Pulmonary artery endothelial cell (primary cell): ENCODE data around the gene UBE2Q1. TPM values are rescaled to one million over a fixed set of nuclear protein-coding genes. Genes with fewer than 3 reads are reported as not detected.
"Not testable (repeated sequence)": the region's sequence is repeated elsewhere in the genome, so short reads cannot be mapped to it uniquely, and the experiment has no call there.

Experiments
- DNase-seq: peaks from one replicate; pipeline ENCODE4 v3.0.0-alpha.2; 2011; ENCODE audit warnings: low read depth, low spot score
- total RNA-seq: library from RNA; depleted of rRNA; stranded (reverse); fragments of >200 nt; gene quantifications from 2 replicates; pipeline ENCODE4 v1.2.3, GENCODE V29; 2014

The UBE2Q1 gene
- total RNA-seq, 1 donor from 2014 or later, result 34.9 TPM

DNA sequence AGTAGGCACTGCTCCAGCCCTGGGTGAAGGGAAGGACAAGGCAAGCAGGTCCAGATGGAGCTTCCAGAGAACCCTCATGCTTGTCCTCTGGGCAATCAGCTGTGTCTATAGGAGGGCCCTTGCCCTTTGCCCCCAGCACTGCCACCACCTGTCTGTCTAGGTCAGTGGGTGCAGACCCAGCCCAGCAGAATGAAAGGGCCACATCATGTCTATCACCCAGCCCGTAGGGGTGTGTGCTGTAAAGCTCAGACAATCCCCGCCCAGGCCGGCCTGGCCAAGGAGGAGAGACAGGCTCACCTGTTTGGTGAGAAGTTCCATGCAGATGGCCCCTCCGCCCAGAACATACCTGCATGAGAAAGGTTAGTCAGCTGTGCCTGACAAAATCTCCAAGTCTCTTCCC lies 7.0 kb downstream of the UBE2Q1 start:
- DNase-seq, result no peak

DNA sequence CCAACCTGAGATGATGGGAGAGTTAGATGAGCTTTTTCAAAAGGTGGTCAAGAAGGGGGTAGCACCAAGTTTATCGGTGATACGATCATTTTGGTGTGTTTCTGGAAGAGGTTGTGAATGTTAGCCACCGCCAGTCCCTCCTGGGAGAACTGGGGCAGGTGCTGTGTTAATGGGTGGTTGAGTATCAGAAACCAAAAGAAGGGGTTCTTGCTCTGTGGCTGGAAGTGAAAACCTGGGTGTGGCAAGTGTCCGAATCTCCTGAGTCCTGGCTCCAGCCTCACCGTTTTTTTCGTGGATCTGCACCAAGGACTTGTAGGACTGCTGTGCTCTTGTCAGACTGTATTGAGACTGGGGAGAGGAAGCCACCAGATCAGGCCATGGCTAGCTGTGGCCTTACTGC lies 7.8 kb downstream of the UBE2Q1 start:
- DNase-seq, result no peak

DNA sequence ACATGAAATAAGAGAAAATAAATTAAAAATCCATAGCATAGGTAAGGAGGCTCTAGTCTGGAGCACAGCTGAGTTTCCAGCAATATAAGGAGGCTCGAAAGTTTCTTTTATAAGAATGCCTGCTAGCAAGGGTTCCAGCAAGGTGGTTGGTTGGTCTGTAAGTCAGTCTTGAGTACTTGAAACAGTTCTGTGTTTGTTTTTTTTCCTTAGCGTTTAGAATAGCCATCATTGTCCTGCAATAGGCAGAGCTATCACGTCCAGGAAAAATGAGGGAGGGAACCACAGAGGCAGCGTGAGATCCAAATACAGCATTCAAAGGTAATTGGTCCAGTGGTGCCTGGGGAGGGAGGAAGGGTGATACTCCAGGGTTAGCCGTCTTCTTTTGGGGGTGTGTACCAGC lies 8.4 kb downstream of the UBE2Q1 start:
- DNase-seq, result no peak

DNA sequence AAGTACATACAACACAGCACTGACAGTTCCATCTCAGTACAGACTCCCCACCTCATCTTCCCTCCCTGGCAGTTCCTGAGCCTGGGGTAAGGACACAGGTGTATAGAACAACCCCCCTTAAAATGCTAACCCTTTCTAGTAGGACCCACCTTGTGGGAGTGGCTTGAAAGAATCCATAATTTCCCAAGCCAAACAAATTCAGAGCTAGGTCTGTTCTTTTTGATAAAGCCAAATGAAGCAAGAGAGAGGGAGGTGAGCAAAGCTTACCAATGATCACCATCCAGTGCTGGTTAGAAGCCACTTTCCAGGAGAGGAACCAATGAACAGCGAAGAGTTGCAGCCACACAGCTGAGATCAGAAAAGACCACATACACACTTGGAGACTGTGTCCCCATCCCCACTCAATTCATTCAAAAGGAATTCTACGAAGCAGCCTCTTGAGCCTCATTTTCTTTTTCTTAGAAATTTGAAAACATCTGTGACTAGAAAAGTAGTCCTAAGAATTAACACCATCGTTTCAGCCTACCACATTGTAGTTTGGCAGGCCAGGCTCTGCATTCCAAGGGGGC lies 9.2 kb downstream of the UBE2Q1 start:
- DNase-seq, result no peak

DNA sequence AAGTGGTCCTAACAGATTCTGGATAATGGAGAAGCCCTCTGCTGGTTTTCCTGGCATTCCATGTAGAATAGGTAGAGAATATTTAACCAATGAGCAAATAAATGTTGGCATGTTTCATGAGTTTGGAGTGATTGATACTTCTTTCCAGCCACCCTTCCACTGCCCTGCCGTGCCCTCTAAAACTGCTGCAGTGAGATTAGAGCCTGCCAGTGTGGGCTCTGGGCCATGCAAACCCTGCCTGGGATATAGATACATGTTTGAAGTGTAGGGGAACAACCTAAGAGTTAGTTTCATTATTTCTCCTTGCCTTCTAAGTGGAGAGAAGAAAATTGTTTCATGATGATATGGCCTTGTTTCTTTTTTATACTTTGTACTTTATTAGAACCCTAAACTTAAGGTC lies 10.4 kb downstream of the UBE2Q1 start:
- DNase-seq, result no peak

DNA sequence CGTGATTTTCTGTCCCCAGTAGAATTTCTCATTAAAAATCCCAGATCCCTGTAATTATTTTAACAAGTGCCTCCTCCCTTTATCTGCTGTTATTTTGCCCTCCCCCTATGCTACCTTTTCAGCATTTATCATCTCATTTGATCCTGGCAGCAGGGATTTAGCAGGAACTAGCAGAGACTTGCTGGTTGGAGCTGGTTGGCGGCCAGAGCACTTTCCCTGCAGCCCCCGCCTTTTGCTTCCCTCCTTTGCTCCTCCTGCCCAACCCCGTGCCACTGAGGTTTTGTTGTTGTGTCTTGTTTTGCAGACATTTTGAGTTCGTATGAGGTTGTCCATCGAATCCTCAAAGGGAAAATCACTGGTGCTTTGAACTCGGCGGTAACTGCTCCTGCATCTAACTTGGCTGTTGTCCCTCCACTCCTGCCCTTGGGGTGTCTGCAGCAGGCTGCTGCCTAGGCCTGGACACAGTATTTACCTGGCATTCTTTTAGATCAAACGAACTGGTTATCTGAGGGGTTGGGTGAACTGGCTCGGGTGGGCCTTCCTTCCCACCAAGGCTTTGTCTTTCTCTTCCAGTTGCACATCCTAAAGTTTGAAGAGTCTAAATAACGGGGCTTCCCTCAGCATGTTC lies 11.2 kb downstream of the UBE2Q1 start:
- no peak for DNase-seq

DNA sequence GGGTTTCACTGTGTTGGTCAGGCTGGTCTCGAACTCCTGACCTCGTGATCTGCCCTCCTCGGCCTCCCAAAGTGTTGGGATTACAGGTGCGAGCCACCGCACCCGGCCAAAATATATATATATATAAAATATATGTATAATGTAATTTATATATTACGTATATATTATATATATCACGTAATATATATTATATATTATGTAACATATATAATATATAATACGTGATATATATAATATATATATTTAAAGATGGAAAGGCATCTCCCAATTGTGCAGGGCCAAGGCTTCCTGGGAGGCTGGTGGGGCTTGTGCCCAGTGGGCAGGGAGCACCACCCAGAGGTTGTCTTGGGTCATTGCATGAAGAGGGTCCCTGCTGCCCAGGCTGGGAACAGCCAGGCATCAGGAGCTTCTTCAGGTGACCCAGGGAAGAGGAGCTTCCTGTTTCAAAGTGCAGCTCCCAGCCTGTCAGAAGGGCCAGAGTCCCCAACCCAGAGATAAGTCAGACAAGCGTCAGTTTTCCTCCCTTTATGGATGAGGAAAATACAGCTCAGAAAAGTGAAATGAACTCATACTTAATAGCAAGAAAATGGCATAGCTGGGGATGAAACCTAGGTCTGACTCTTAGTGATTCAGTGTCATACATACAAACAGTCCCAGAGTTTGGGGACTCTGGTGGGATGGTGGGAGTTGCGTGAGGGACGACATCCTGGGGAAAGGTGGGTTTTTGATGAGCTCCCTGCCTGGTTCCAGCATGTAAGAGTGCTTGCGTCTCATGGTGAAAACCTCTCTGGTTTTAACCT lies 12.0 kb downstream of the UBE2Q1 start:
- DNase-seq, result no peak

DNA sequence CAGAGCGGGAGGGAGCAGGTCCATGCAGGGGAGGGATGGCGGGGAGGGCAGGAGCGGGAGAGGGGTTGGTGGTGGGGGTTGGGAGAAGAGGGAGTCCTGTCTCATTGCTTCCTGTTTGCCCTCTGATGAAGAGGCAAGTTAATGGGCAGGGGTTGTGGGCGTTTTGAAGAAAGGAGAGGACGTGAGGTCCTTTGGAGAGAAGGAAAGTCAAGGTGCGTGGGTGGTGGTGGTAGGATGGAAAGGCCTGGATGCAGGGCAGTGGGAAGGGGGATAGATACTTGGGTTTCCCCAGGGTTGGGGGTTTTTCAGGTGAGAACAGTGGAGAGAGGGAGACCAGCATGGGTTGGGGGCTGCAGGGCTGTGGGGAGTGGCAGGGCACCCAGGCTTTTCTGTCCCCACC lies 17.2 kb downstream of the UBE2Q1 start:
- DNase-seq, result no peak

DNA sequence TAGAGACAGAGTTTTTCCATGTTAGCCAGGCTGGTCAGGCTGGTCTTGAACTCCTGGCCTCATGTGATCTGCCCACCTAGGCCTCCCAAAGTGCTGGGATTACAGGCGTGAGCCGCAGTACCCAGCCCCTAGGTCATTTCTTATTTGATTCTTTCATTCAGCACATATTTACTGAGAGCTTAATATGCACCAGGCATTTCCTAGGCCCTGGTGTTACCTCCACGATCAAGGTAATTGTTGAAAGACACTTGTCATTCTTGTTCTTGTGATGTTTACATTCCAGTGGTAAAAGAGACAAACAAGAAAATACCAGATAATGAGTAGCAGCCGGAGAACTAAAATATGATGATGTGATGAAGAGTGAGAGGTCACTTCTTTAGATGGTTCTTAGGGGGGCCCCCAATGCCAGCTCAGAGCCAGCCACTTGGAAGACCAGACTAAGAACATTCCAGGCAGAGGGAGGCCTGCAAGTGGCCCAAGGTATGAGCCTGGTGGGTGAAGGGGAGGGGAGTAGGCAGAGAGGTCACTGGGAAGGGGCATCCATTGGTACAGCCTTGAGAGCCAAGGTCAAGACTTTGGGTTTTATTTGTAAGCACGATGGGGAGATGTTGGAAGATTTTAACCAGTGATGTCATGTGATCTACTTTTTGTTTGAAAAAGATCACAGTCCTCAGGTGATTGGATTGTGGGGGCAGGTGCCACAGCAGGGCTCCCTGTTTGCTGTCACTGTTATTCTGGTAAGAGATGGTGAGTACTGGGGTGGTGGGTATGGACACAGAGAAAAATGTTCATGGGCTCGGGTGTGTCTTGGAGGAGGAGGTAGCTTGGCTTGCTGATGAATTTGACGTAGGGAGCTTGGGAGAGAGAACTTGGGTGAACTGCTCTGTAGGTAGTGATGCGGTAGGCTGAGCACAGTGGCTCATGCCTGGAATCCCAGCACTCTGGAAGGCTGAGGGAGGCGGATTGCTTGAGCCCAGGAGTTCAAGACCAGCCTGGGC lies 18.7 kb downstream of the UBE2Q1 start:
- no peak for DNase-seq

DNA sequence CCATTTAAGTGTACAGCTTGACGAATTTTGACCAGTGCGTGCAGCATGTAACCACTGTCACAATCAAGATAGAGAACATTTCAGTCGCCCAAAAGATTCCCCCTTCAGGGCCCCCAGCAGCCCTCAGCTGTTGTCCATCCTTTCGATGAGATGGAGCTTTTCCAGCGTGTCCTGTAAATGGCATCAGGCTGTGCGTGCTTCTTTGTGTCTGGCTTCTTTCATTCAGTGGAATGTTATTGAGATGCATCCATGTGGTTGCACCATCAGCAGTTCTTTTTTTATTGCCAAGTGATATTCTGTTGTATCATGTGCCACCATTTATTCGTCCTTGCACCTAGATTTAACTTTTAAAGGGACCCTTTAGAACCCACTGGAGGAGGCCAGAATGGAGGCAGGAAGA lies 21.9 kb downstream of the UBE2Q1 start:
- DNase-seq, result no peak

DNA sequence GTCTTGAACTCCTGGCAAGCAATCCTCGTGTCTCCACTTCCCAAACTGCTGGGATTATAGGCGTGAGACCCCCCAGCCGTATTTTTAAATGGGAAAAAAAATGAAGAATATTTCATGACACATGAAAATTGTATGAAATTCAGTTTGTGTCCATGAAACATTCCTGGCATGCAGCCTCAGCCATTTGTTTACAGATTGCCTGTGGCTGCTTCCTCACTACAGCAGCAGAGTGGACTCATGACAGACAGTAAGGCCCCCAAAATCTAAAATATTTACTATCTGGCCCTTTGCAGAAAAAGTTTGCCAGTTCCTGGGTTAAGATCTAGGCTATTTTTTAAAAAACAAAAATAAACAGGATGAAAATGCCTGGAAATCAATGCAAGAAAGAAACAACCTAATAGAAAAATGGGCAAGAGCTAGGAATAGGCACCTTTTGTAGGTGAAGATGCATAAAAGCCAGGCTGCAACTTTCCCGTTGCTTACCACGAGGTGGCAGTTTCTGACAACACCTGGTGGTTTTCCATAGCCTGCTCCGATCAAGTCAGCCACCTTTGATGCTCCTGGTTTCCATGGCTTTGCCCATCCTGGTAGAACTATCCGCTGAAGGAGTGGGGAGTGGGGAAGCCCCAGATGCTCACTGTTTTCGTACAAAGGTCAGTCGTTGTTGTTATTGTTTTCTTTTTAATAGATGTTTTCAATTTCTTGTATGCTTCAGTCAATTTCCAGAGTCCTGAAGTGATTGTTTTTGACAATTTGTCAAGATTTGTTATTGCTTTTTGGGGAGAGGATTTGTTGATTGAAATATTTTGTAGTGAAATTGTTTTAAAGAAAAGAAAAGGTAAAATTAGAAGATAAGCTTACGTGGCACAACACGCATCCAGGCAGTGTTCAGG lies 24.3 kb downstream of the UBE2Q1 start:
- DNase-seq, result no peak

DNA sequence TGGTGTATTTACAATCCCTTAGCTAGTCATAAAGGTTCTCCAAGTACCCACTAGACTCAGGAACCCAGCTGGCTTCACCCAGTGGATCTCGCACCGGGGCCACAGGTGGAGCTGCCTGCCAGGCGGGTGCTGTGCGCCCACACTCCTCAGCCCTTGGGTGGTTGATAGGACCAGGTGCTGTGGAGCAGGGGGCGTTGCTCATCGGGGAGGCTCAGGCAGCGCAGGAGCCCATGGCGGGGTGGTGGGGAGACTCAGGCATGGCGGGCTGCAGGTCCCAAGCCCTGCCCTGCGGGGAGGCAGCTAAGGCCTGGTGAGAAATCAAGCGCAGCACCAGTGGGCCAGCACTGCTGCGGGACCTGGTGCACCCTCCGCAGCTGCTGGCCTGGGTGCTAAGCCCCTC lies 26.5 kb downstream of the UBE2Q1 start:
- DNase-seq, result not testable (repeated sequence)

DNA sequence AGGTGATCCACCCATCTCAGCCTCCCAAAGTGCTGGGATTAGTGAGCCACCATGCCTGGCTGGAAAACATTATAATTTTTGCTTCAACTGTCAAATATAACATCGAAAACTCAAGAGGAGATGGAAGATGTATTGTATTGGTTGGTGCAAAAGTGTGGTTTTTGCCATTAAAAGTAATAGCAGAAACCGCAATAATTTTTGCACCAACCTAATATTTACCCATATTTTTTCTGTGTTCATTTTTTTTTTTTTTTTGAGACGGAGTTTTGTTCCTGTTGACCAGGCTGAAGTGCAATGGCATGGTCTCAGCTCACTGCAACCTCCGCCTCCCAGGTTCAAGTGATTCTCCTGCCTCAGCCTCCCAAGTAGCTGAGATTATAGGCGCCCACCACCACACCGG lies 29.2 kb downstream of the UBE2Q1 start:
- no peak for DNase-seq

DNA sequence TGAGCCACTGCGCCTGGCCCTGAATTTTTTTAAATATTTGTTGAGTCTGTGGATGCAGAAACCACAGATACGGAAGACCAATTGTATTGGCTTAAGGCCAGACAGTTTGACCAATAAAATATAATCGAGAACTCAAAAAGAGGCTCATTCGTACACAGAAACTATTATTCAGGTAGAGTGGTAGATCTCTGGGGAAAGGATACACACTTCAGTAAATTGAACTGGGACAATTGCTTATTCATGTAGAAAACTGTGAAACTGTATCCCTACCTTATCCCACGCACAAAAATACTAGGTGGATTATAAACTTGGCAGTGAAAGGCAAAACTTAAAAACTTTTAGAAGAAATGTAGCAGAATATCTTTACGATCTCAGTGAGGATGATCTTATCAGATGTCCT lies 31.3 kb downstream of the UBE2Q1 start:
- DNase-seq, result no peak

DNA sequence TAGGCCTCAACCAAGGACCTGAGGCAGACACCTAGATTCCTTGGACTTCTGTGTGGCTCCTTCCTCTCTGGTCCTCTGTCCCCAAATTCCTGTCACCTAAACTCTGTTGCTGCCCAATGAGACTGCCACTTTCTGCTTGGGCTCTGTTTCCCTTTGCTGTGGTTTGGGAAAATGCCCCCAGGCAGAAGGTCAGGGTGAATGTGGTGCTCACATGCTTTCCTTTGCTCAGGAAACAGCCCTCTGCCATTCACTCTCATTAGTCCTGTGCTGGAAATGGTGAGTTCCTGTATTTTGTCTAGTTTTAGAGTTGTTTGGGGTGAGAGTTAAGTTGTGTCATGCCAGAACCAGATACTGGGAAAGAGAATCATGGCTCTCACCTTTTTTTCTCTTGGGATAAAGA lies 33.6 kb downstream of the UBE2Q1 start:
- DNase-seq, result no peak

DNA sequence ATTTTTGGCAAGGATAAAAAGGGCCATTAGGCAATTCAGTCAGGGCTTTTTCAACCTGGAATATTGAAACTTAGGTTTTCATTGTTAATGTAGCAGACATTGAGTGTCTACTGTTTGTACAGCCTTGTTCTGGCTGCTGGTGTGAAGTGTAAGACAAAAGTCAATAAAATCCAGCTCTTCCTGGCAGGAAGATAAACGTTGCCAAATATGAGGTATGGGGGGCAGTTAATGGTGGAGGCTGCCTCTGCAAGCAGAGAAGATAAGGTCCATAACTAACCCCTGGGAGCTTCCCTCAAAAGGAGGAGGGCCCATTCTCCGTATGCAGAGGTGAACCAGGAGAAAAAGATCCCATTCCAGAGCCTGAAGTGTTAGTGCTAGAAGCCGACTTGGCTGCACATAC lies 36.8 kb downstream of the UBE2Q1 start:
- DNase-seq, result no peak

DNA sequence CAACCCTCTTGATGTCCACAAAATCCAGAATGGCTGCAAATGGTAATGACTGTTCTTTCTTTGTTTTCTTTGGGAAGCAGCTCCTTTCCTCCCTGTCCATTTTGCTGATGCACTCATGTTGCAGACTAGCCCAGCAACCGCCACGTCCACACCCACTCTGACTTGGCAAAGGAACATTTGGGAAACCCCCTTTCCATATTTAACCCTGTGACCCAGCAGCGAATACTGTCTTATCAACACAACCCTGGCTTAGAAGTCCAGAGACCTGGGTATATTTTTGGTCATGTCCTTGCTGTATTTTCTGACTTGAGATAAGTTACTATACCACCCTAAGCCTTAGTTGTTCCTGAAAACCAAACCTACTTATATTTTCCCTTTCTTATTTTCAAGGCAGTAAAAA lies 38.1 kb downstream of the UBE2Q1 start:
- DNase-seq, result no peak

DNA sequence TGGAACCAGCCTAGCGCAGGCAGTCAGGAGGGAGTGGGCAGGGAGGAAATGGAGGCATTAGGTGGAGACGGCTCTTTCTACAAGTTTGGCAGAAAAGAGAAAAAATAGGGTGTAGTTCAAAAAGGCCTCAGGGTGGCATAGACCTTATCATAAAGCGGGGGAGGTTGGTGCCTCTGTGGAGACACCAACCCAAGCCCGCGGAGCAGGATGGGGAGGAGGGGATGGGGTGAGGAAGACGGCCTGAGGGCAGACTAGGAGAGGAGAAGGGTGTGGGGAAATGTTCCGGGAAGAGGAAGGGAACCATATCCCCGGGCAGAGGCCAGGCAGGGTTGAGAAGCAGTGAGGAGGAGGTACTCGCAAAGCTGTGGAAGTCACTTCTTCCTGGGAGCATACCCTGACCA lies 38.9 kb downstream of the UBE2Q1 start:
- DNase-seq, result no peak

DNA sequence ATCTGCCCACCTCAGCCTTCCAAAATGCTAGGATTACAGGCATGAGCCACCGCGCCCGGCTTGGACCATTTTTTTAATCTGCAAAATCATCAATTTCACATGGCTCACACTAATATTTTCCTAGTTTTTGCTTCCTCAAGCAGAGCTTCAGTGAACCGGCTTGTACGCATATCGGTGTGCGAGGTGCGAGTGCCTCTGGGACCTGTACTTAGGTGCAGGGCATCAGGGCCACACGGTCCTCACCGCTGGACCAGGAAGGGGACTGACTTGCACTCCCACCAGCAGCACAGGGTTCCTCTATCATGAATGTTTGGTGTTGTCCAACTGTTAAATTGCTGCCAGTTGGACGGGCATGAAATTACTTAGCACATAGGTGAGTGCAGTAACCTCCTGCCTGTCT lies 40.8 kb downstream of the UBE2Q1 start:
- no peak for DNase-seq

DNA sequence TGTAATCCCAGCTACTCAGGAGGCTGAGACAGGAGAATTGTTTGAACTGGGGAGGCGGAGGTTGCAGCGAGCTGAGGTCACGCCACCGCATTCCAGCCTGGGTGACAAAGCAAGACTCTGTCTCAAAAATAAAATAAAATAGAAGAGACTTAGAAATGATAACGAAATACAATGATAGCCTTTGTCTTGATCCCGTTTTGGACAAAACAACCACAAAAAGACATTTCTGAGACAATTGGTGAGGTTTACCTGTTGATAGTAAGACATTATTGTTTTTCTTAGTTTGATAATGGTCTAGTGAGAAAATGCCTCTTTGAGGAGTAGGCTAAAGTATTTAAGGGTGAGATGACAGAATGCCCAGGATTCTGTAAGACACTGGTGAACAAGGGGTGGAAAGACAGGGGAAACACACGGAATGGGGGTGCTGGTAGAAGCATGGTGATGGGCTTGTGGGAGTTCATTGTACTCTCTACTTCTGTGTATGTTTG lies 44.4 kb downstream of the UBE2Q1 start:
- no peak for DNase-seq

DNA sequence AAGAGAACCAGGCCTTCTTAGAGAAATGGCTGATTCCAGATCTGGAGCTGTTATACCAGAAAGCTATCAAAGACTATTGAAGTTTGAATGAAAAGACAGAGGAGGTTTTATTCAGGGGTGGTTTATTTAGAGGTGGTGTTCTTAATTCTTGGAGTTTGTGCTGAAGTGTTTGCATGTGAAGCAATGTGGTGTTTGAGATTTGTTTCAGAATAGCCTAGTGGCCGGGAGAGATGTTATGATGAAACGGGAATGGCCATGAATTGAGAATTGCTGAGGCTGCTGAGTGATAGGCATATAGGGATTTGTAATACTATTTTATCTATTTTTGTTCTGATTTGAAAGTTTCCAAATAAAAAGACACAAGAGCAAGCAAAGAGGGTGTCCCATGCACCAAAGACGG lies 45.7 kb downstream of the UBE2Q1 start:
- DNase-seq, result no peak
